Caco-2 (cell line): ENCODE results near the gene KRT27. TPM values are rescaled to one million over a fixed set of nuclear protein-coding genes. Genes with fewer than 3 reads are reported as not detected.

Experiments used
- BruUV-seq: library from RNA; stranded (reverse); fragments of 400-500 nt; replicated peaks from 2 replicates; lab custom pipeline; 2021; lab: Mats Ljungman, UMichigan
- CTCF ChIA-PET: fragments of 300-600 bp; sonication (Branson Sonifier 250); formaldehyde crosslinking; loops from one replicate; lab custom pipeline; 2022; ENCODE audit warnings: antibody characterized with exemption; lab: Charles Lee
- POLR2A ChIA-PET: fragments of 300-600 bp; sonication (Branson Sonifier 250); formaldehyde crosslinking; loops from one replicate; lab custom pipeline; 2022; ENCODE audit warnings: antibody characterized with exemption; lab: Charles Lee
- DNase-seq, 2 experiments: peaks; one replicate each; pipeline versions ENCODE4 v3.0.0 to v3.0.0-alpha.2; 2020 to 2022
- H3K27me3 ChIP-seq: replicated peaks from 2 replicates; pipeline ENCODE4 v1.6.0; 2011; ENCODE audit warnings: low read length; ENCODE audit not compliant: control insufficient read depth, insufficient read depth
- H3K36me3 ChIP-seq: 2 replicates; pipeline ENCODE4 v1.5.1; 2011; ENCODE audit warnings: low read length; ENCODE audit not compliant: control insufficient read depth, insufficient read depth
- H3K4me1 ChIP-seq: fragments of 250-450 bp; sonication (Bioruptor Pico); 2 replicates; pipeline ENCODE4 v1.5.1; 2020; ENCODE audit warnings: mild to moderate bottlenecking
- H3K4me3 ChIP-seq: 2 replicates; pipeline ENCODE4 v1.5.1; 2011; ENCODE audit warnings: low read depth, mild to moderate bottlenecking, control low read depth, low read length
- H3K9me3 ChIP-seq: fragments of 250-450 bp; sonication (Bioruptor Pico); 2 replicates; pipeline ENCODE4 v1.5.1; 2020; ENCODE audit warnings: mild to moderate bottlenecking, moderate library complexity
- H3K27ac Mint-ChIP-seq: one replicate; pipeline ENCODE4 v1.8.0; 2022; ENCODE audit warnings: mixed read lengths; ENCODE audit not compliant: unreplicated experiment
- H3K27me3 Mint-ChIP-seq: one replicate; pipeline ENCODE4 v1.8.0; 2022; ENCODE audit warnings: mixed read lengths; ENCODE audit not compliant: insufficient read depth, unreplicated experiment
- H3K36me3 Mint-ChIP-seq: one replicate; pipeline ENCODE4 v1.8.0; 2022; ENCODE audit warnings: mild to moderate bottlenecking, mixed read lengths; ENCODE audit not compliant: insufficient read depth, unreplicated experiment
- H3K4me1 Mint-ChIP-seq: one replicate; pipeline ENCODE4 v1.8.0; 2022; ENCODE audit warnings: low read depth, mixed read lengths; ENCODE audit not compliant: unreplicated experiment
- H3K4me3 Mint-ChIP-seq: one replicate; pipeline ENCODE4 v1.8.0; 2022; ENCODE audit warnings: mild to moderate bottlenecking, moderate library complexity, mixed read lengths; ENCODE audit not compliant: unreplicated experiment
- H3K9me3 Mint-ChIP-seq: one replicate; pipeline ENCODE4 v1.8.0; 2022; ENCODE audit warnings: mixed read lengths; ENCODE audit not compliant: unreplicated experiment
- CTCF ChIP-seq, 2 experiments: fragments of 200-600 bp in 1 of 2; IDR thresholded peaks; 1 replicate in 1 of 2; 2 replicates in 1 of 2; pipeline versions ENCODE4 v1.5.1 to v1.8.0; 2011 to 2022; ENCODE audit warnings: antibody characterized with exemption in 1 of 2, control low read depth in 1 of 2, inconsistent platforms in 1 of 2, low read depth in 1 of 2, low read length in 1 of 2, mild to moderate bottlenecking in 1 of 2, moderate library complexity in 1 of 2; ENCODE audit not compliant: insufficient read depth in 1 of 2, severe bottlenecking in 1 of 2, unreplicated experiment in 1 of 2
- intact Hi-C: fragments of 100-400 bp; cut with micrococcal nuclease; formaldehyde crosslinking; loops from one replicate; pipeline ENCODE4 v1.10.0; 2022; ENCODE audit not compliant: unreplicated experiment
- total RNA-seq: library from RNA; stranded (reverse); gene quantifications from 2 replicates; pipeline ENCODE4 v1.2.3, GENCODE V29; 2022

Gene KRT27
- total RNA-seq, 1 experiment from 2014 or later = not detected

DNA sequence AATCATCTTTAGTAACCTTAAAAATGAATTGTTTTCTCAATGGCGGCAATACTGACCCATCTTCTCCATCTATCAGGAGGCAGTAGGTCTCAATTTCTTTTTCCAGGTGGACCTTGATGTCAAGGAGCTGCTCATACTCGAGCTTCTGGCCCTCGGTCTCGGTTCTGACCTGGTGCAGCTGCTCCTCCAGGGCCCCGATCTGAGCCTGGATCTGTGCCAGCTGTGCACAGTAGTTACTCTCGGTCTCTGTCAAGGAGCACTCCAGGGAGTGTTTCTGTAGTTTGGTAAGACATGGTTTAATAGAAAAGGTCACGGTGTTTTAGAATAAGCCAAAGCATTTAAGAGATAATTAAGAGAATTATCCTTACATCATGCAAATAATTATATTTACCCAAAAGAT, 4.9 kb downstream of the KRT27 start:
- Mint-ChIP-seq H3K4me3 (no peak overlapping the region), H3K27ac (no peak overlapping the region), H3K9me3 (no peaks in the 10 kb centered on the region), H3K27me3 (peaks cover 30% of the 10 kb centered on the region), H3K4me1 (no peaks in the 10 kb centered on the region), H3K36me3 (no peaks in the 10 kb centered on the region)
- intact Hi-C loops = no loop called here
- H3K36me3 ChIP-seq = no peaks in the 10 kb centered on the region
- no peak overlapping the region for H3K4me3 ChIP-seq
- BruUV-seq = no TSS peak
- CTCF ChIA-PET = interaction anchor here (0.6 kb wide), 1 partner anchor 638 kb away, joined by 3 read pairs; no protein-coding TSS in a partner anchor
- no peak for TF ChIP-seq CTCF (IDR thresholded peaks at IDR 0.05; ENCODE audit: insufficient read depth in 1 of 2, low read depth in 1 of 2, low read length in 1 of 2, severe bottlenecking in 1 of 2, unreplicated experiment in 1 of 2)
- no peaks in the 10 kb centered on the region; the same call in 1 of the 2 replicates for H3K27me3 ChIP-seq
- H3K4me1 ChIP-seq = no peaks in the 10 kb centered on the region
- POLR2A ChIA-PET = no interaction called here
- DNase-seq = no peak
- H3K9me3 ChIP-seq = no peaks in the 10 kb centered on the region

GRCh38 chr17:40775945-40776344, 6.4 kb downstream of the KRT27 start:
- Mint-ChIP-seq H3K9me3 (no peaks in the 10 kb centered on the region), H3K36me3 (no peaks in the 10 kb centered on the region), H3K4me3 (no peak overlapping the region), H3K27me3 (peaks cover 38% of the 10 kb centered on the region), H3K4me1 (no peaks in the 10 kb centered on the region), H3K27ac (no peak overlapping the region)
- intact Hi-C loops = no loop called here
- Histone ChIP-seq H3K27me3 (no peaks in the 10 kb centered on the region), H3K36me3 (no peaks in the 10 kb centered on the region), H3K4me1 (no peaks in the 10 kb centered on the region), H3K9me3 (no peaks in the 10 kb centered on the region), H3K4me3 (no peak overlapping the region)
- CTCF ChIA-PET = no interaction called here
- no peak for TF ChIP-seq CTCF (IDR thresholded peaks at IDR 0.05; ENCODE audit: insufficient read depth in 1 of 2, low read depth in 1 of 2, low read length in 1 of 2, severe bottlenecking in 1 of 2, unreplicated experiment in 1 of 2)
- DNase-seq = no peak
- no TSS peak for BruUV-seq
- POLR2A ChIA-PET = no interaction called here

DNA sequence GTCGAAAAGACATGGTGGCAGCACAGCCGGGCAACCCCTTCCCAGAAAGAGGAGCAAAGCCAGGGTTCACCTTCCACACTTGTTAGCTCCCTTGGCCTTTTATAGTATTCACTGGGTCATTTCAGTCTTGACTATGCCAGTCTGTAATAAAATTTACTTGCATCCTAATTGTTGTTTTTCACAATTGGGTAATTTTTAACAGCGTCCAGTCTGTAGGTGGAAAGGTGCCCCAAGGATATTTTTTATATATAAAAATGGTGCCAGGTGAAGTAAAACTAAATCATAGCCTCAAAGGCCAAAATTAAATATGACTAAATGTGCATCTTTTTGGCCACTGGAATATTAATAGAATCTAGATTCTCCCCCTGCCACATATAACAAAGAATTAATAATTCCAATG, 10.2 kb downstream of the KRT27 start, which contains the start of gene KRT26:
TSS of gene KRT26 (minus strand) at position 101 of the 400 bp plus-strand sequence. CDS start at position 13, 88 bp downstream.
- no peaks in the 10 kb centered on the region for H3K9me3 Mint-ChIP-seq
- H3K36me3 ChIP-seq = no peaks in the 10 kb centered on the region
- peaks cover 30% of the 10 kb centered on the region for H3K27me3 Mint-ChIP-seq
- ChIA-PET CTCF (no interaction called here), POLR2A (no interaction called here)
- no peak within 1 kb of the TSS for H3K4me3 ChIP-seq
- no peaks in the 10 kb centered on the region for H3K4me1 ChIP-seq
- H3K27me3 ChIP-seq = peaks cover 1% of the 10 kb centered on the region; the same call in 1 of the 2 replicates
- H3K36me3 Mint-ChIP-seq = no peaks in the 10 kb centered on the region
- intact Hi-C loops = no loop called here
- H3K27ac Mint-ChIP-seq = no peak within 1 kb of the TSS
- no peaks in the 10 kb centered on the region for H3K4me1 Mint-ChIP-seq
- TF ChIP-seq CTCF (IDR thresholded peaks at IDR 0.05; ENCODE audit: insufficient read depth in 1 of 2, low read depth in 1 of 2, low read length in 1 of 2, severe bottlenecking in 1 of 2, unreplicated experiment in 1 of 2) = no peak
- no peak within 1 kb of the TSS for H3K4me3 Mint-ChIP-seq
- BruUV-seq = no TSS peak
- DNase-seq = no peak
- no peaks in the 10 kb centered on the region for H3K9me3 ChIP-seq
